Measurements from ENCODE around the gene LRMDA.

Gene LRMDA

GRCh38 chr10:76265441-76266113 lies 834.2 kb downstream of the LRMDA start:
- no peak for DNase-seq

- DNase-seq = no peak
Observed at GRCh38 chr10:76268530-76268929, 837.1 kb downstream of the LRMDA start.

GRCh38 chr10:76268954-76269353 lies 837.5 kb downstream of the LRMDA start:
- DNase-seq = no peak

- no peak for DNase-seq
Observed at GRCh38 chr10:76270464-76270863, 839.0 kb downstream of the LRMDA start.

- no peak for DNase-seq
Observed at GRCh38 chr10:76274933-76275332, 843.5 kb downstream of the LRMDA start.

- DNase-seq = no peak
Observed at GRCh38 chr10:76278811-76279460, 847.5 kb downstream of the LRMDA start.

- DNase-seq = no peak
Observed at GRCh38 chr10:76281659-76282058, 850.2 kb downstream of the LRMDA start.

- DNase-seq = no peak
Observed at GRCh38 chr10:76282061-76283025, 850.9 kb downstream of the LRMDA start.

GRCh38 chr10:76284351-76284750 lies 852.9 kb downstream of the LRMDA start:
- DNase-seq = no peak

- no peak for DNase-seq
Observed at GRCh38 chr10:76285012-76285411, 853.6 kb downstream of the LRMDA start.

GRCh38 chr10:76285515-76285914 lies 854.1 kb downstream of the LRMDA start:
- no peak for DNase-seq

- DNase-seq = no peak
Observed at GRCh38 chr10:76286536-76286935, 855.1 kb downstream of the LRMDA start.

- DNase-seq = no peak
Observed at GRCh38 chr10:76287856-76288255, 856.4 kb downstream of the LRMDA start.

GRCh38 chr10:76291175-76291574 lies 859.8 kb downstream of the LRMDA start:
- DNase-seq = no peak

- DNase-seq = no peak
Observed at GRCh38 chr10:76291885-76292284, 860.5 kb downstream of the LRMDA start.

- no peak for DNase-seq
Observed at GRCh38 chr10:76296957-76297356, 865.5 kb downstream of the LRMDA start.

- DNase-seq = no peak
Observed at GRCh38 chr10:76297358-76297757, 865.9 kb downstream of the LRMDA start.

- DNase-seq = no peak
Observed at GRCh38 chr10:76297780-76298281, 866.4 kb downstream of the LRMDA start.

GRCh38 chr10:76298329-76298728 lies 866.9 kb downstream of the LRMDA start:
- no peak for DNase-seq

- no peak for DNase-seq
Observed at GRCh38 chr10:76299501-76299900, 868.1 kb downstream of the LRMDA start.

GRCh38 chr10:76301211-76301610 lies 869.8 kb downstream of the LRMDA start:
- no peak for DNase-seq

- no peak for DNase-seq
Observed at GRCh38 chr10:76301950-76302349, 870.5 kb downstream of the LRMDA start.

GRCh38 chr10:76302481-76302880 lies 871.1 kb downstream of the LRMDA start:
- DNase-seq = no peak

All from activated naive CD4-positive, alpha-beta T cell (primary cell).